Stomach (tissue), 9 donors: ENCODE measurements around the gene FKBP9. TPM values are rescaled to one million over a fixed set of nuclear protein-coding genes. Genes with fewer than 3 reads are reported as not detected.

Experiments used
- DNase-seq, 2 donors: peaks; one replicate each; pipeline versions ENCODE4 v3.0.0 to v3.0.0-alpha.2; 2013 to 2019
- H3K27ac ChIP-seq, 5 donors: fragments of 200-600 bp in 4 of 5; sonication (generic) in 4 of 5; one replicate each; pipeline ENCODE4 v1.5.1; 2013 to 2019; ENCODE audit warnings: mild to moderate bottlenecking in 1 of 5, moderate library complexity in 1 of 5
- H3K27me3 ChIP-seq, 3 donors: fragments of 200-600 bp; sonication (generic); one replicate each; pipeline ENCODE4 v1.5.1; 2017 to 2019; ENCODE audit warnings: mixed run types in 1 of 3
- H3K36me3 ChIP-seq, 4 donors: fragments of 200-600 bp; sonication (generic); 1 replicate in 3 of 4; 2 replicates in 1 of 4; pipeline ENCODE4 v1.5.1; 2016 to 2019
- H3K4me1 ChIP-seq, 4 donors: fragments of 200-600 bp; sonication (generic); one replicate each; pipeline ENCODE4 v1.5.1; 2016 to 2019
- H3K4me3 ChIP-seq, 4 donors: fragments of 200-600 bp; sonication (generic) in 3 of 4; one replicate each; pipeline ENCODE4 v1.5.1; 2016 to 2019; ENCODE audit warnings: mild to moderate bottlenecking in 1 of 4
- H3K9me3 ChIP-seq, 4 donors: fragments of 200-600 bp; sonication (generic); one replicate each; pipeline ENCODE4 v1.5.1; 2016 to 2019
- EP300 ChIP-seq: sonication (generic); formaldehyde crosslinking; IDR thresholded peaks from one replicate; pipeline ENCODE4 v1.6.1; 2017; ENCODE audit warnings: antibody characterized with exemption
- POLR2A ChIP-seq, 4 donors: fragments of 450-650 bp; IDR thresholded peaks; one replicate each; pipeline ENCODE4 v1.6.1; 2016; ENCODE audit warnings: antibody characterized with exemption in 4 of 4, control low read depth in 2 of 4, mild to moderate bottlenecking in 1 of 4, moderate library complexity in 1 of 4
- POLR2AphosphoS5 ChIP-seq, 3 donors: sonication (generic); formaldehyde crosslinking; IDR thresholded peaks; one replicate each; pipeline ENCODE4 v1.6.1; 2016; ENCODE audit warnings: antibody characterized with exemption in 3 of 3
- WGBS, 5 donors: extraction: QIAGEN DNeasy Blood & Tissue Kit in 3 of 5; methylation state at CpG; one replicate each; pipeline versions ENCODE4 v1.1.5 to v1.1.7; 2013 to 2018; 5-methylcytosine and 5-hydroxymethylcytosine counted together
- intact Hi-C: fragments of 100-400 bp; cut with DNase I; formaldehyde crosslinking; loops from one replicate; pipeline ENCODE4 v1.15.1; 2023; ENCODE audit warnings: low total_unique reads
- polyA plus RNA-seq, 3 donors: library from polyadenylated mRNA; stranded (reverse); fragments of 200-250 nt; gene quantifications; one replicate each; pipeline ENCODE4 v1.2.3, GENCODE V29; 2013
- total RNA-seq, 5 donors: library from RNA; depleted of rRNA; stranded (reverse); fragments of >200 nt; gene quantifications; one replicate each; pipeline versions ENCODE4 v1.1.0 to v1.2.3, GENCODE V29; 2014 to 2016
- TF ChIP-seq, protein P1 (sequence below), 7 experiments: fragments of 450-650 bp in 4 of 7; fragments of 200-600 bp in 3 of 7; sonication (generic) in 3 of 7; IDR thresholded peaks; one replicate each; pipeline ENCODE4 v1.5.1; 2016 to 2019; ENCODE audit warnings: antibody characterized with exemption in 7 of 7, control low read depth in 2 of 7, mild to moderate bottlenecking in 1 of 7
- donor health status: healthy with polysubstance abuse.
- donor health status: Bipolar disorder and iron deficiency.
- donor health status: healthy.

Gene FKBP9
- total and polyA plus RNA-seq, 8 donors = 11.3 to 869 (median 138) TPM

DNA sequence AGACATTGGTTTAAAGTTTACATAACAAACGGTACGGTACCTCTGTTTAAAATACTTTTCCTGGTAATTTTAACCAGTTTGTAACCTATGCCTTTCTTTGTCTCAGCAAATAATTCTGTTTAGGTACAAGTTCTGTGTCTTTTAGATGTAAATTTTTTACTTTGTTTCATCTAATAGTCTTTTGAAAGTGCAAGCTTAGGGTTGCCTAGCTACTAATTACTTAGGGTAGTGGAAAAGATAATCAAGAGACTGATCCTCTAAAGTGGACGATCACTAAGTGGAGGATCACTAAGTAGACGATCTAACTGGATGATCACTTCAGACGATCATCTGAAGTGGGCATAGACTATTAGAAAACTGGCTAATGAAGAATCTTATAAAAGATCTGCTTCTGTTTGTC, 16.1 kb upstream of the FKBP9 start:
- intact Hi-C loops = no loop called here
- Histone ChIP-seq H3K4me3 (peak overlapping the region; percentile 71 to 91 (median 72)), H3K4me1 (peaks cover 28 to 57% (median 38%) of the 10 kb centered on the region in 4 donors), H3K27ac (peak overlapping the region in 4 of 5 donors; percentile 88 to 95 (median 91)), H3K36me3 (no peaks in the 10 kb centered on the region), H3K9me3 (no peaks in the 10 kb centered on the region), H3K27me3 (no peaks in the 10 kb centered on the region)
- DNase-seq = no peak
- no peak for TF ChIP-seq POLR2A (IDR thresholded peaks at IDR 0.05)
- TF ChIP-seq POLR2AphosphoS5 (IDR thresholded peaks at IDR 0.05) = no peak
- no peak for TF ChIP-seq EP300
- TF ChIP-seq, protein P1, sequence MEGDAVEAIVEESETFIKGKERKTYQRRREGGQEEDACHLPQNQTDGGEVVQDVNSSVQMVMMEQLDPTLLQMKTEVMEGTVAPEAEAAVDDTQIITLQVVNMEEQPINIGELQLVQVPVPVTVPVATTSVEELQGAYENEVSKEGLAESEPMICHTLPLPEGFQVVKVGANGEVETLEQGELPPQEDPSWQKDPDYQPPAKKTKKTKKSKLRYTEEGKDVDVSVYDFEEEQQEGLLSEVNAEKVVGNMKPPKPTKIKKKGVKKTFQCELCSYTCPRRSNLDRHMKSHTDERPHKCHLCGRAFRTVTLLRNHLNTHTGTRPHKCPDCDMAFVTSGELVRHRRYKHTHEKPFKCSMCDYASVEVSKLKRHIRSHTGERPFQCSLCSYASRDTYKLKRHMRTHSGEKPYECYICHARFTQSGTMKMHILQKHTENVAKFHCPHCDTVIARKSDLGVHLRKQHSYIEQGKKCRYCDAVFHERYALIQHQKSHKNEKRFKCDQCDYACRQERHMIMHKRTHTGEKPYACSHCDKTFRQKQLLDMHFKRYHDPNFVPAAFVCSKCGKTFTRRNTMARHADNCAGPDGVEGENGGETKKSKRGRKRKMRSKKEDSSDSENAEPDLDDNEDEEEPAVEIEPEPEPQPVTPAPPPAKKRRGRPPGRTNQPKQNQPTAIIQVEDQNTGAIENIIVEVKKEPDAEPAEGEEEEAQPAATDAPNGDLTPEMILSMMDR (IDR thresholded peaks at IDR 0.05) = no peak
- 22 to 32% (median 24%) methylated on average over 5 of the region's 5 CpGs for WGBS, 5 donors

DNA sequence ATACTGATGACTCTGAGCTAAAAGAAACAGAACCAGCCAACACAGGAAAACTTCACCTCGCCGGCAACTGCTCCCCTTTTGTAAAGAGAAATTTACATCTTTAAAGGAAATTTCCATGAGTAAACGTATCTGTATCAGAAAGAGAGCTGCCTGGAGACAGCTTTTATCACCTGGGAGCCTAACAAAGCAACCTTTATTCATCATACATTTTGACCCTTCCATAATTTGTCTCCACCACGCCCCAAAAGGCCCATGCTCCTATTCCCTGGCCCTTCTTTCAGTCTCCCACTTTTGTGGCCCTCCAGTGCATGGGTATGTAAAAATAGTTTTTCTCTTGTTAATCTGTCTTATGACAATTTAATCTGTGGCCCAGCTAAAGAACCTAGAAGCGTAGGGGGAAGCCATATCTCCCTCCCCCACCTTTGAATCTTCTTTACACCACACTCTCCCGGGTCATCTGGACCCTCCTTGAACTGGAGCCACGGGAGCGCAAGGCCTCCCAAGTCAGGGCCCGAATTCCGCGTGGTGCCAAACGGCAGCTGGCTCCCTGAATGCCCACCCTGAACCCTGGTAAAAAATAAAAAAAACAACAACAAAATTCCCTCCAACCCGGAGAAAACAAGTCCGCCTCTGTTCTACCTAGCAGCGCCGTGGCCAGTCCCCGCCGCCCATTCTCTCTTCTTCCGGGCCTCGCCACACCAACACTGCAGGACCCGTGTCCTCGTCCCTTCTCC, 15.4 kb upstream of the FKBP9 start:
- Histone ChIP-seq H3K4me3 (peak overlapping the region; percentile 71 to 91 (median 72)), H3K27me3 (no peaks in the 10 kb centered on the region), H3K36me3 (no peaks in the 10 kb centered on the region), H3K4me1 (peaks cover 25 to 50% (median 33%) of the 10 kb centered on the region in 4 donors), H3K9me3 (no peaks in the 10 kb centered on the region), H3K27ac (peak overlapping the region; percentile 88 to 95 (median 92))
- intact Hi-C loops = no loop called here
- 4 to 8% (median 5%) methylated on average over 22 of the region's 22 CpGs for WGBS, 5 donors
- no peak for TF ChIP-seq POLR2AphosphoS5 (IDR thresholded peaks at IDR 0.05)
- TF ChIP-seq EP300 = no peak
- no peak for TF ChIP-seq POLR2A (IDR thresholded peaks at IDR 0.05)
- TF ChIP-seq, protein P1 (IDR thresholded peaks at IDR 0.05) = no peak
- DNase-seq = no peak

- Histone ChIP-seq H3K4me3 (peak overlapping the region; percentile 71 to 91 (median 72)), H3K27me3 (no peaks in the 10 kb centered on the region), H3K36me3 (no peaks in the 10 kb centered on the region), H3K9me3 (no peaks in the 10 kb centered on the region), H3K4me1 (peaks cover 17 to 42% (median 25%) of the 10 kb centered on the region in 4 donors), H3K27ac (peak overlapping the region; percentile 88 to 95 (median 92))
- peak; percentile 83 to 94 for DNase-seq
- intact Hi-C loops = no loop called here
- 0 to 1% (median 0%) methylated on average over 13 to 95 of the region's 95 CpGs for WGBS, 5 donors
- TF ChIP-seq, protein P1 (IDR thresholded peaks at IDR 0.05) = peak in 3 of 7 experiments; percentile 43 to 85 (median 70)
- TF ChIP-seq EP300 (no peak), POLR2A (IDR thresholded peaks at IDR 0.05) (no peak), POLR2AphosphoS5 (IDR thresholded peaks at IDR 0.05) (peak in 2 of 3 donors; percentile 4 to 21)
Observed at GRCh38 chr7:32942415-32943251, 14.6 kb upstream of the FKBP9 start.

- Histone ChIP-seq H3K36me3 (no peaks in the 10 kb centered on the region), H3K27ac (peak overlapping the region; percentile 88 to 95 (median 92)), H3K9me3 (peaks cover 0 to 7% (median 2%) of the 10 kb centered on the region in 4 donors), H3K4me3 (peak overlapping the region; percentile 71 to 91 (median 72)), H3K4me1 (peaks cover 10 to 34% (median 18%) of the 10 kb centered on the region in 4 donors), H3K27me3 (no peaks in the 10 kb centered on the region)
- intact Hi-C loops = no loop called here
- 11 to 16% (median 13%) methylated on average over 5 to 6 of the region's 6 CpGs for WGBS, 5 donors
- TF ChIP-seq POLR2AphosphoS5 (IDR thresholded peaks at IDR 0.05) = no peak
- TF ChIP-seq, protein P1 (IDR thresholded peaks at IDR 0.05) = peak in 2 of 7 experiments; percentile 19 to 20
- DNase-seq = no peak
Observed at GRCh38 chr7:32943252-32944030, 13.8 kb upstream of the FKBP9 start.
